Osteocyte (in vitro differentiated cells): ENCODE measurements around the gene ABI3BP. TPM values are rescaled to one million over a fixed set of nuclear protein-coding genes. Genes with fewer than 3 reads are reported as not detected.

Experiments
- DNase-seq: peaks from one replicate; pipeline ENCODE4 v3.0.0; 2021; ENCODE audit warnings: mixed read lengths; ENCODE audit not compliant: unreplicated experiment; ENCODE audit errors: extremely low spot score
- H3K27ac Mint-ChIP-seq: one replicate; pipeline ENCODE4 v1.8.0; 2021; ENCODE audit warnings: mild to moderate bottlenecking, mixed read lengths; ENCODE audit not compliant: unreplicated experiment
- H3K27me3 Mint-ChIP-seq: one replicate; pipeline ENCODE4 v1.8.0; 2021; ENCODE audit warnings: mixed read lengths; ENCODE audit not compliant: unreplicated experiment
- H3K36me3 Mint-ChIP-seq: one replicate; pipeline ENCODE4 v1.8.0; 2021; ENCODE audit warnings: mixed read lengths; ENCODE audit not compliant: unreplicated experiment
- H3K4me1 Mint-ChIP-seq: one replicate; pipeline ENCODE4 v1.8.0; 2021; ENCODE audit warnings: mixed read lengths; ENCODE audit not compliant: unreplicated experiment
- H3K4me3 Mint-ChIP-seq: one replicate; pipeline ENCODE4 v1.8.0; 2021; ENCODE audit warnings: mild to moderate bottlenecking, moderate library complexity, mixed read lengths; ENCODE audit not compliant: unreplicated experiment
- H3K9me3 Mint-ChIP-seq: one replicate; pipeline ENCODE4 v1.8.0; 2021; ENCODE audit warnings: mixed read lengths; ENCODE audit not compliant: unreplicated experiment
- CTCF ChIP-seq: fragments of 200-600 bp; sonication (generic); IDR thresholded peaks from 2 replicates; pipeline ENCODE4 v1.5.0; 2021; ENCODE audit warnings: antibody characterized with exemption, mild to moderate bottlenecking, moderate library complexity
- total RNA-seq: library from RNA; stranded (reverse); gene quantifications from 2 replicates; pipeline ENCODE4 v1.2.1, GENCODE V29; 2021

The ABI3BP gene
- total RNA-seq, 1 donor from 2014 or later: 157 TPM

- DNase-seq: no peak
- Mint-ChIP-seq H3K27me3 (no peaks in the 10 kb centered on the region), H3K36me3 (peaks cover 23% of the 10 kb centered on the region), H3K4me1 (peaks cover under 1% of the 10 kb centered on the region), H3K4me3 (no peak overlapping the region), H3K27ac (no peak overlapping the region), H3K9me3 (no peaks in the 10 kb centered on the region)
- TF ChIP-seq CTCF: no peak
Observed at GRCh38 chr3:100776097-100776729, 217.0 kb downstream of the ABI3BP start.

GRCh38 chr3:100775669-100776068 lies 217.6 kb downstream of the ABI3BP start:
- Mint-ChIP-seq H3K4me3 (no peak overlapping the region), H3K36me3 (peaks cover 25% of the 10 kb centered on the region), H3K27ac (no peak overlapping the region), H3K9me3 (no peaks in the 10 kb centered on the region), H3K4me1 (no peaks in the 10 kb centered on the region), H3K27me3 (no peaks in the 10 kb centered on the region)
- DNase-seq: no peak
- TF ChIP-seq CTCF: no peak

- no peak overlapping the region for H3K4me3 Mint-ChIP-seq
- no peaks in the 10 kb centered on the region for H3K27me3 Mint-ChIP-seq
- H3K36me3 Mint-ChIP-seq: peaks cover 27% of the 10 kb centered on the region
- no peak for TF ChIP-seq CTCF
- no peak overlapping the region for H3K27ac Mint-ChIP-seq
- no peak for DNase-seq
- no peaks in the 10 kb centered on the region for H3K4me1 Mint-ChIP-seq
- H3K9me3 Mint-ChIP-seq: no peaks in the 10 kb centered on the region
Observed at GRCh38 chr3:100775226-100775625, 218.0 kb downstream of the ABI3BP start.

GRCh38 chr3:100769693-100770092 lies 223.5 kb downstream of the ABI3BP start:
- no peaks in the 10 kb centered on the region for H3K27me3 Mint-ChIP-seq
- no peak overlapping the region for H3K27ac Mint-ChIP-seq
- peaks cover 19% of the 10 kb centered on the region for H3K36me3 Mint-ChIP-seq
- no peaks in the 10 kb centered on the region for H3K4me1 Mint-ChIP-seq
- no peak for TF ChIP-seq CTCF
- DNase-seq: no peak
- no peaks in the 10 kb centered on the region for H3K9me3 Mint-ChIP-seq
- no peak overlapping the region for H3K4me3 Mint-ChIP-seq

- no peaks in the 10 kb centered on the region for H3K27me3 Mint-ChIP-seq
- no peak for DNase-seq
- H3K9me3 Mint-ChIP-seq: no peaks in the 10 kb centered on the region
- no peak overlapping the region for H3K27ac Mint-ChIP-seq
- no peak for TF ChIP-seq CTCF
- H3K4me1 Mint-ChIP-seq: no peaks in the 10 kb centered on the region
- H3K4me3 Mint-ChIP-seq: no peak overlapping the region
- H3K36me3 Mint-ChIP-seq: peaks cover 13% of the 10 kb centered on the region
Observed at GRCh38 chr3:100766069-100766468, 227.2 kb downstream of the ABI3BP start.
